CD14-positive monocyte (primary cell): Measurements from ENCODE around the gene ITLN2. TPM values are rescaled to one million over a fixed set of nuclear protein-coding genes. Genes with fewer than 3 reads are reported as not detected.

Experiments
- DNase-seq, 3 donors: peaks; one replicate each; pipeline ENCODE4 v3.0.0-alpha.2; 2011 to 2022
- H2AFZ ChIP-seq: 2 replicates; pipeline ENCODE4 v1.6.0; 2012; ENCODE audit warnings: mild to moderate bottlenecking, low read depth, low read length, inconsistent platforms; ENCODE audit not compliant: insufficient read depth, poor library complexity, severe bottlenecking
- H3K27ac ChIP-seq, 2 donors: 1 replicate in 1 of 2; 2 replicates in 1 of 2; pipeline ENCODE4 v1.5.1; 2012 to 2013; ENCODE audit warnings: low read length in 2 of 2, control low read depth in 1 of 2, inconsistent platforms in 1 of 2, low read depth in 1 of 2, mild to moderate bottlenecking in 1 of 2
- H3K27me3 ChIP-seq, 2 donors: one replicate each; pipeline versions ENCODE4 v1.6.0 to v1.6.1; 2011 to 2013; ENCODE audit warnings: low read length in 2 of 2; ENCODE audit not compliant: control insufficient read depth in 2 of 2, insufficient read depth in 2 of 2
- H3K36me3 ChIP-seq, 2 donors: replicated peaks in 1 of 2; 1 replicate in 1 of 2; 2 replicates in 1 of 2; pipeline versions ENCODE4 v1.5.1 to v1.6.1; 2012 to 2013; ENCODE audit warnings: low read length in 2 of 2, control low read depth in 1 of 2, inconsistent platforms in 1 of 2, mild to moderate bottlenecking in 1 of 2; ENCODE audit not compliant: insufficient read depth in 2 of 2, control insufficient read depth in 1 of 2
- H3K4me1 ChIP-seq, 2 donors: 1 replicate in 1 of 2; 2 replicates in 1 of 2; pipeline versions ENCODE4 v1.5.1 to v1.6.1; 2012 to 2013; ENCODE audit warnings: low read length in 2 of 2, control low read depth in 1 of 2, inconsistent platforms in 1 of 2, mild to moderate bottlenecking in 1 of 2, moderate library complexity in 1 of 2; ENCODE audit not compliant: insufficient read depth in 2 of 2, control insufficient read depth in 1 of 2
- H3K4me2 ChIP-seq: replicated peaks from 2 replicates; pipeline ENCODE3; 2012; ENCODE audit warnings: low read length, moderate library complexity, mild to moderate bottlenecking; ENCODE audit not compliant: poor library complexity, severe bottlenecking; ENCODE audit errors: extremely low read depth
- H3K4me3 ChIP-seq, 3 experiments: fragments of 200-600 bp in 1 of 3; sonication (generic) in 1 of 3; replicated peaks in 1 of 3; 1 replicate in 2 of 3; 2 replicates in 1 of 3; pipeline ENCODE4 v1.5.1; 2011 to 2013; ENCODE audit warnings: low read length in 3 of 3, mild to moderate bottlenecking in 3 of 3, control low read depth in 2 of 3, low read depth in 2 of 3, inconsistent platforms in 1 of 3, moderate library complexity in 1 of 3
- H3K79me2 ChIP-seq: 2 replicates; pipeline ENCODE4 v1.6.0; 2012; ENCODE audit warnings: mild to moderate bottlenecking, control low read depth, inconsistent platforms, low read length, moderate library complexity; ENCODE audit not compliant: insufficient read depth
- H3K9ac ChIP-seq: 2 replicates; pipeline ENCODE4 v1.6.0; 2017; ENCODE audit warnings: low read length, mild to moderate bottlenecking; ENCODE audit not compliant: insufficient read depth, poor library complexity, severe bottlenecking
- H3K9me3 ChIP-seq, 2 donors: replicated peaks in 1 of 2; 1 replicate in 1 of 2; 2 replicates in 1 of 2; pipeline versions ENCODE4 v1.5.1 to v1.6.1; 2012 to 2013; ENCODE audit warnings: low read length in 2 of 2, control low read depth in 1 of 2; ENCODE audit not compliant: control insufficient read depth in 1 of 2, insufficient read depth in 1 of 2
- H4K20me1 ChIP-seq: 2 replicates; pipeline ENCODE4 v1.6.0; 2012; ENCODE audit warnings: mild to moderate bottlenecking, low read length, control low read depth, moderate library complexity; ENCODE audit not compliant: insufficient read depth
- H3K27ac Mint-ChIP-seq, 7 donors: one replicate each; pipeline ENCODE4 v1.8.0; 2020; ENCODE audit warnings: mild to moderate bottlenecking in 7 of 7, mixed read lengths in 7 of 7, moderate library complexity in 6 of 7, inconsistent platforms in 2 of 7
- H3K27me3 Mint-ChIP-seq, 3 donors: one replicate each; pipeline ENCODE4 v1.8.0; 2021 to 2022; ENCODE audit warnings: low read depth in 3 of 3, mild to moderate bottlenecking in 3 of 3, mixed read lengths in 3 of 3, moderate library complexity in 3 of 3, inconsistent platforms in 1 of 3
- H3K36me3 Mint-ChIP-seq, 2 donors: one replicate each; pipeline ENCODE4 v1.8.0; 2020; ENCODE audit warnings: mixed read lengths in 2 of 2, inconsistent platforms in 1 of 2, mild to moderate bottlenecking in 1 of 2
- H3K4me1 Mint-ChIP-seq: one replicate; pipeline ENCODE4 v1.8.0; 2020; ENCODE audit warnings: mild to moderate bottlenecking, mixed read lengths
- H3K4me3 Mint-ChIP-seq, 2 donors: one replicate each; pipeline ENCODE4 v1.8.0; 2020; ENCODE audit warnings: mild to moderate bottlenecking in 2 of 2, mixed read lengths in 2 of 2, moderate library complexity in 1 of 2
- H3K9me3 Mint-ChIP-seq, 7 donors: one replicate each; pipeline ENCODE4 v1.8.0; 2020 to 2022; ENCODE audit warnings: mixed read lengths in 7 of 7, mild to moderate bottlenecking in 6 of 7, moderate library complexity in 6 of 7, inconsistent platforms in 2 of 7
- WGBS: methylation state at CpG from one replicate; pipeline ENCODE4 v1.1.5; 2013; ENCODE audit warnings: missing lambda C conversion rate; ENCODE audit not compliant: insufficient coverage; 5-methylcytosine and 5-hydroxymethylcytosine counted together
- intact Hi-C, 2 donors: fragments of 100-400 bp; cut with micrococcal nuclease; formaldehyde crosslinking; loops; one replicate each; pipeline versions ENCODE4 v1.15.0 to v1.15.1; 2023
- polyA plus RNA-seq, 3 donors: library from polyadenylated mRNA; depleted of rRNA in 1 of 3; unstranded in 2 of 3; stranded (reverse) in 1 of 3; fragments of 300-500 nt in 2 of 3; fragments of >200 nt in 1 of 3; fragmentation: Illumina TruSeq in 2 of 3; gene quantifications; 1 replicate in 2 of 3; 2 replicates in 1 of 3; pipeline ENCODE4 v1.2.3, GENCODE V29; 2012 to 2021
- TF ChIP-seq, protein P1 (sequence below): fragments of 200-600 bp; IDR thresholded peaks from one replicate; pipeline ENCODE4 v1.8.0; 2022; ENCODE audit warnings: antibody characterized with exemption, mild to moderate bottlenecking

ITLN2 gene
- polyA plus RNA-seq, 3 donors, result not detected

GRCh38 chr1:160910170-160910750 is 44.3 kb downstream of the ITLN2 start:
- no peak for DNase-seq
- Histone ChIP-seq H3K27ac (no peak overlapping the region), H3K36me3 (no peaks in the 10 kb centered on the region), H3K9ac (no peak overlapping the region), H3K4me2 (no peak overlapping the region), H3K79me2 (no peaks in the 10 kb centered on the region), H3K27me3 (no peaks in the 10 kb centered on the region), H3K4me3 (no peak overlapping the region), H2AFZ (no peak overlapping the region), H3K9me3 (no peaks in the 10 kb centered on the region), H3K4me1 (no peaks in the 10 kb centered on the region), H4K20me1 (no peaks in the 10 kb centered on the region)
- Mint-ChIP-seq H3K9me3 (peaks cover 0 to 2% (median 0%) of the 10 kb centered on the region in 7 donors), H3K4me3 (no peak overlapping the region), H3K4me1 (peaks cover 2% of the 10 kb centered on the region), H3K36me3 (no peaks in the 10 kb centered on the region), H3K27me3 (peaks cover 0 to 1% (median 0%) of the 10 kb centered on the region in 3 donors), H3K27ac (no peak overlapping the region)
- intact Hi-C loops, result no loop called here
- TF ChIP-seq, protein P1, sequence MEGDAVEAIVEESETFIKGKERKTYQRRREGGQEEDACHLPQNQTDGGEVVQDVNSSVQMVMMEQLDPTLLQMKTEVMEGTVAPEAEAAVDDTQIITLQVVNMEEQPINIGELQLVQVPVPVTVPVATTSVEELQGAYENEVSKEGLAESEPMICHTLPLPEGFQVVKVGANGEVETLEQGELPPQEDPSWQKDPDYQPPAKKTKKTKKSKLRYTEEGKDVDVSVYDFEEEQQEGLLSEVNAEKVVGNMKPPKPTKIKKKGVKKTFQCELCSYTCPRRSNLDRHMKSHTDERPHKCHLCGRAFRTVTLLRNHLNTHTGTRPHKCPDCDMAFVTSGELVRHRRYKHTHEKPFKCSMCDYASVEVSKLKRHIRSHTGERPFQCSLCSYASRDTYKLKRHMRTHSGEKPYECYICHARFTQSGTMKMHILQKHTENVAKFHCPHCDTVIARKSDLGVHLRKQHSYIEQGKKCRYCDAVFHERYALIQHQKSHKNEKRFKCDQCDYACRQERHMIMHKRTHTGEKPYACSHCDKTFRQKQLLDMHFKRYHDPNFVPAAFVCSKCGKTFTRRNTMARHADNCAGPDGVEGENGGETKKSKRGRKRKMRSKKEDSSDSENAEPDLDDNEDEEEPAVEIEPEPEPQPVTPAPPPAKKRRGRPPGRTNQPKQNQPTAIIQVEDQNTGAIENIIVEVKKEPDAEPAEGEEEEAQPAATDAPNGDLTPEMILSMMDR, result no peak
- WGBS, result no CpG with 5 or more reads among the region's 6 CpGs

GRCh38 chr1:160907976-160908375 is 46.6 kb downstream of the ITLN2 start:
- Histone ChIP-seq H3K27ac (no peak overlapping the region), H3K9me3 (no peaks in the 10 kb centered on the region), H3K4me2 (no peak overlapping the region), H3K9ac (no peak overlapping the region), H2AFZ (no peak overlapping the region), H3K4me1 (no peaks in the 10 kb centered on the region), H4K20me1 (no peaks in the 10 kb centered on the region), H3K79me2 (no peaks in the 10 kb centered on the region), H3K4me3 (no peak overlapping the region), H3K36me3 (no peaks in the 10 kb centered on the region), H3K27me3 (no peaks in the 10 kb centered on the region)
- DNase-seq, result no peak
- H3K4me1 Mint-ChIP-seq, result peaks cover 2% of the 10 kb centered on the region
- peaks cover 0 to 6% (median 1%) of the 10 kb centered on the region in 3 donors for H3K27me3 Mint-ChIP-seq
- no peak overlapping the region for H3K4me3 Mint-ChIP-seq
- 95% methylated on average over 7 of the region's 7 CpGs for WGBS
- TF ChIP-seq, protein P1, result no peak
- no peaks in the 10 kb centered on the region for H3K36me3 Mint-ChIP-seq
- no peak overlapping the region for H3K27ac Mint-ChIP-seq
- intact Hi-C loops, result no loop called here
- H3K9me3 Mint-ChIP-seq, result peaks cover 0 to 2% (median 0%) of the 10 kb centered on the region in 7 donors
